WTC11 (cell line): Measurements from ENCODE around the gene KHK. TPM values are rescaled to one million over a fixed set of nuclear protein-coding genes. Genes with fewer than 3 reads are reported as not detected.

Experiments
- ATAC-seq: fragments of 200-7000 bp; cut with Tn5 transposase; 2 replicates; pipeline ENCODE4 v1.10.0; 2021; ENCODE audit warnings: mild to moderate bottlenecking, moderate library complexity
- CTCF ChIA-PET: fragments of 300-600 bp; sonication (Branson Sonifier 250); formaldehyde crosslinking; loops from one replicate; lab custom pipeline; 2021; ENCODE audit warnings: antibody characterized with exemption; lab: Charles Lee
- POLR2A ChIA-PET: fragments of 350-600 bp; sonication (Branson Sonifier 250); formaldehyde crosslinking; loops from one replicate; lab custom pipeline; 2021; ENCODE audit warnings: antibody characterized with exemption; lab: Charles Lee
- DNase-seq: peaks from one replicate; pipeline ENCODE4 v3.0.0; 2021; ENCODE audit warnings: low spot score
- H3K27ac Mint-ChIP-seq: 2 replicates; pipeline ENCODE4 v1.8.0; 2021; ENCODE audit warnings: mixed read lengths
- H3K27me3 Mint-ChIP-seq: 2 replicates; pipeline ENCODE4 v1.8.0; 2021; ENCODE audit warnings: low read depth, mild to moderate bottlenecking, moderate library complexity, mixed read lengths
- H3K36me3 Mint-ChIP-seq: 2 replicates; pipeline ENCODE4 v1.8.0; 2021; ENCODE audit warnings: mixed read lengths
- H3K4me1 Mint-ChIP-seq: 2 replicates; pipeline ENCODE4 v1.8.0; 2022; ENCODE audit warnings: mixed read lengths
- H3K4me3 Mint-ChIP-seq: 2 replicates; pipeline ENCODE4 v1.8.0; 2021; ENCODE audit warnings: mild to moderate bottlenecking, moderate library complexity, mixed read lengths
- H3K9me3 Mint-ChIP-seq: 2 replicates; pipeline ENCODE4 v1.8.0; 2021; ENCODE audit warnings: mixed read lengths
- E2F1 ChIP-seq: sonication (generic); formaldehyde crosslinking; IDR thresholded peaks from 2 replicates; pipeline ENCODE4 v1.8.0; 2022; ENCODE audit warnings: mild to moderate bottlenecking, missing genetic modification reagents
- ELF4 ChIP-seq: sonication (generic); formaldehyde crosslinking; IDR thresholded peaks from 2 replicates; pipeline ENCODE4 v1.8.1; 2022; ENCODE audit warnings: low read depth, mild to moderate bottlenecking, moderate library complexity, missing genetic modification reagents
- ETV6 ChIP-seq: sonication (generic); formaldehyde crosslinking; IDR thresholded peaks from 2 replicates; pipeline ENCODE4 v1.8.1; 2022; ENCODE audit warnings: mild to moderate bottlenecking, missing genetic modification reagents
- FOXJ3 ChIP-seq: sonication (generic); formaldehyde crosslinking; IDR thresholded peaks from 2 replicates; pipeline ENCODE4 v1.9.0; 2021; ENCODE audit warnings: missing genetic modification reagents, mild to moderate bottlenecking, borderline replicate concordance
- GABPB1 ChIP-seq: sonication (generic); formaldehyde crosslinking; IDR thresholded peaks from 2 replicates; pipeline ENCODE4 v1.8.1; 2023; ENCODE audit warnings: mild to moderate bottlenecking, missing genetic modification reagents
- HMGA2 ChIP-seq: fragments of 250-450 bp; sonication (Bioruptor Pico); IDR thresholded peaks from 2 replicates; pipeline ENCODE4 v1.4.0; 2021; ENCODE audit warnings: mild to moderate bottlenecking, moderate library complexity
- MAX ChIP-seq: sonication (generic); formaldehyde crosslinking; IDR thresholded peaks from 2 replicates; pipeline ENCODE4 v1.8.0; 2022; ENCODE audit warnings: mild to moderate bottlenecking, missing genetic modification reagents
- MLX ChIP-seq: sonication (generic); formaldehyde crosslinking; IDR thresholded peaks from 2 replicates; pipeline ENCODE4 v1.8.1; 2023; ENCODE audit warnings: mild to moderate bottlenecking, missing genetic modification reagents, moderate library complexity
- NR1H2 ChIP-seq: sonication (generic); formaldehyde crosslinking; IDR thresholded peaks from 2 replicates; pipeline ENCODE4 v1.9.0; 2021; ENCODE audit warnings: mild to moderate bottlenecking, moderate library complexity, missing genetic modification reagents
- NR2C2 ChIP-seq: sonication (generic); formaldehyde crosslinking; IDR thresholded peaks from 2 replicates; pipeline ENCODE4 v1.8.0; 2022; ENCODE audit warnings: mild to moderate bottlenecking, missing genetic modification reagents
- PRRX2 ChIP-seq: fragments of 250-450 bp; sonication (Bioruptor Pico); IDR thresholded peaks from 2 replicates; pipeline ENCODE4 v1.8.0; 2021; ENCODE audit warnings: mild to moderate bottlenecking
- SMAD3 ChIP-seq: sonication (generic); formaldehyde crosslinking; IDR thresholded peaks from 2 replicates; pipeline ENCODE4 v1.8.0; 2022; ENCODE audit warnings: missing genetic modification reagents, mild to moderate bottlenecking, borderline replicate concordance
- TEAD1 ChIP-seq: sonication (generic); formaldehyde crosslinking; IDR thresholded peaks from 2 replicates; pipeline ENCODE4 v1.8.0; 2022; ENCODE audit warnings: mild to moderate bottlenecking, missing genetic modification reagents
- TEAD4 ChIP-seq: sonication (generic); formaldehyde crosslinking; IDR thresholded peaks from 2 replicates; pipeline ENCODE4 v1.8.0; 2022; ENCODE audit warnings: mild to moderate bottlenecking, missing genetic modification reagents
- ZNF263 ChIP-seq: sonication (generic); formaldehyde crosslinking; IDR thresholded peaks from 2 replicates; pipeline ENCODE4 v1.8.1; 2022; ENCODE audit warnings: low read depth, mild to moderate bottlenecking, moderate library complexity, missing genetic modification reagents
- ZNF425 ChIP-seq: fragments of 250-450 bp; sonication (Bioruptor Pico); conservative IDR thresholded peaks from 2 replicates; pipeline ENCODE4 v1.9.0; 2021; ENCODE audit warnings: mild to moderate bottlenecking
- ZSCAN18 ChIP-seq: fragments of 250-450 bp; sonication (Bioruptor Pico); IDR thresholded peaks from 2 replicates; pipeline ENCODE4 v2.1.2; 2022; ENCODE audit warnings: mild to moderate bottlenecking, moderate library complexity
- total RNA-seq: library from RNA; stranded (reverse); gene quantifications from 3 replicates; pipeline ENCODE4 v1.2.3, GENCODE V29; 2021
- TF ChIP-seq, protein P1 (sequence below): sonication (generic); formaldehyde crosslinking; IDR thresholded peaks from 2 replicates; pipeline ENCODE4 v1.8.0; 2023; ENCODE audit warnings: missing genetic modification reagents, mild to moderate bottlenecking, borderline replicate concordance
- TF ChIP-seq, protein P2 (sequence below): sonication (generic); formaldehyde crosslinking; IDR thresholded peaks from 2 replicates; pipeline ENCODE4 v1.8.0; 2022; ENCODE audit warnings: mild to moderate bottlenecking, missing genetic modification reagents
- TF ChIP-seq, protein P3 (sequence below): sonication (generic); formaldehyde crosslinking; IDR thresholded peaks from 2 replicates; pipeline ENCODE4 v1.8.1; 2023; ENCODE audit warnings: mild to moderate bottlenecking, moderate library complexity, missing genetic modification reagents

The KHK gene
- total RNA-seq, 1 experiment from 2014 or later = 17.4 TPM

GRCh38 chr2:27095427-27095744, 8.8 kb downstream of the KHK start (continued):
- TF ChIP-seq, protein P1, sequence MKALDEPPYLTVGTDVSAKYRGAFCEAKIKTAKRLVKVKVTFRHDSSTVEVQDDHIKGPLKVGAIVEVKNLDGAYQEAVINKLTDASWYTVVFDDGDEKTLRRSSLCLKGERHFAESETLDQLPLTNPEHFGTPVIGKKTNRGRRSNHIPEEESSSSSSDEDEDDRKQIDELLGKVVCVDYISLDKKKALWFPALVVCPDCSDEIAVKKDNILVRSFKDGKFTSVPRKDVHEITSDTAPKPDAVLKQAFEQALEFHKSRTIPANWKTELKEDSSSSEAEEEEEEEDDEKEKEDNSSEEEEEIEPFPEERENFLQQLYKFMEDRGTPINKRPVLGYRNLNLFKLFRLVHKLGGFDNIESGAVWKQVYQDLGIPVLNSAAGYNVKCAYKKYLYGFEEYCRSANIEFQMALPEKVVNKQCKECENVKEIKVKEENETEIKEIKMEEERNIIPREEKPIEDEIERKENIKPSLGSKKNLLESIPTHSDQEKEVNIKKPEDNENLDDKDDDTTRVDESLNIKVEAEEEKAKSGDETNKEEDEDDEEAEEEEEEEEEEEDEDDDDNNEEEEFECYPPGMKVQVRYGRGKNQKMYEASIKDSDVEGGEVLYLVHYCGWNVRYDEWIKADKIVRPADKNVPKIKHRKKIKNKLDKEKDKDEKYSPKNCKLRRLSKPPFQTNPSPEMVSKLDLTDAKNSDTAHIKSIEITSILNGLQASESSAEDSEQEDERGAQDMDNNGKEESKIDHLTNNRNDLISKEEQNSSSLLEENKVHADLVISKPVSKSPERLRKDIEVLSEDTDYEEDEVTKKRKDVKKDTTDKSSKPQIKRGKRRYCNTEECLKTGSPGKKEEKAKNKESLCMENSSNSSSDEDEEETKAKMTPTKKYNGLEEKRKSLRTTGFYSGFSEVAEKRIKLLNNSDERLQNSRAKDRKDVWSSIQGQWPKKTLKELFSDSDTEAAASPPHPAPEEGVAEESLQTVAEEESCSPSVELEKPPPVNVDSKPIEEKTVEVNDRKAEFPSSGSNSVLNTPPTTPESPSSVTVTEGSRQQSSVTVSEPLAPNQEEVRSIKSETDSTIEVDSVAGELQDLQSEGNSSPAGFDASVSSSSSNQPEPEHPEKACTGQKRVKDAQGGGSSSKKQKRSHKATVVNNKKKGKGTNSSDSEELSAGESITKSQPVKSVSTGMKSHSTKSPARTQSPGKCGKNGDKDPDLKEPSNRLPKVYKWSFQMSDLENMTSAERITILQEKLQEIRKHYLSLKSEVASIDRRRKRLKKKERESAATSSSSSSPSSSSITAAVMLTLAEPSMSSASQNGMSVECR (CRISPR knock-in tag) = no peak
- TF ChIP-seq NR1H2 (CRISPR knock-in tag) (no peak), ETV6 (CRISPR knock-in tag) (no peak)

- H3K4me1 Mint-ChIP-seq = peaks cover 6% of the 10 kb centered on the region
- peak overlapping the region; percentile 68; the same call in 1 of the 2 replicates for H3K27ac Mint-ChIP-seq
- ChIA-PET CTCF (interaction anchor here (0.6 to 3.1 kb wide), 8 partner anchors 38 to 207 kb away, joined by 3 to 22 read pairs (median 4); partner anchors contain the start of gene PREB), POLR2A (interaction anchor here (0.5 kb wide), 1 partner anchor 18 kb away, joined by 4 read pairs; no protein-coding TSS in a partner anchor)
- peak; percentile 59 for DNase-seq
- no peaks in the 10 kb centered on the region for H3K36me3 Mint-ChIP-seq
- H3K4me3 Mint-ChIP-seq = peak overlapping the region; percentile 58
- no peaks in the 10 kb centered on the region for H3K9me3 Mint-ChIP-seq
- H3K27me3 Mint-ChIP-seq = no peaks in the 10 kb centered on the region
- peak; percentile 87 for ATAC-seq
- no peak for TF ChIP-seq TEAD4 (CRISPR knock-in tag)
- TF ChIP-seq FOXJ3 (CRISPR knock-in tag) = no peak
- no peak for TF ChIP-seq E2F1 (CRISPR knock-in tag)
- TF ChIP-seq, protein P2, sequence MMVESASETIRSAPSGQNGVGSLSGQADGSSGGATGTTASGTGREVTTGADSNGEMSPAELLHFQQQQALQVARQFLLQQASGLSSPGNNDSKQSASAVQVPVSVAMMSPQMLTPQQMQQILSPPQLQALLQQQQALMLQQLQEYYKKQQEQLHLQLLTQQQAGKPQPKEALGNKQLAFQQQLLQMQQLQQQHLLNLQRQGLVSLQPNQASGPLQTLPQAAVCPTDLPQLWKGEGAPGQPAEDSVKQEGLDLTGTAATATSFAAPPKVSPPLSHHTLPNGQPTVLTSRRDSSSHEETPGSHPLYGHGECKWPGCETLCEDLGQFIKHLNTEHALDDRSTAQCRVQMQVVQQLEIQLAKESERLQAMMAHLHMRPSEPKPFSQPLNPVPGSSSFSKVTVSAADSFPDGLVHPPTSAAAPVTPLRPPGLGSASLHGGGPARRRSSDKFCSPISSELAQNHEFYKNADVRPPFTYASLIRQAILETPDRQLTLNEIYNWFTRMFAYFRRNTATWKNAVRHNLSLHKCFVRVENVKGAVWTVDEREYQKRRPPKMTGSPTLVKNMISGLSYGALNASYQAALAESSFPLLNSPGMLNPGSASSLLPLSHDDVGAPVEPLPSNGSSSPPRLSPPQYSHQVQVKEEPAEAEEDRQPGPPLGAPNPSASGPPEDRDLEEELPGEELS (CRISPR knock-in tag) = no peak
- 0 out of 2 replicates have a peak, but pooled peaks have one; percentile 33 for TF ChIP-seq MAX (CRISPR knock-in tag)
- no peak for TF ChIP-seq ZNF263 (CRISPR knock-in tag)
- no peak for TF ChIP-seq HMGA2 (CRISPR knock-in tag)
- no peak for TF ChIP-seq NR2C2
- TF ChIP-seq ELF4 (CRISPR knock-in tag) = no peak
- TF ChIP-seq SMAD3 = no peak
- TF ChIP-seq ZNF425 (CRISPR knock-in tag) = no peak
- TF ChIP-seq ZSCAN18 (CRISPR knock-in tag) = no peak
- TF ChIP-seq ETV6 (CRISPR knock-in tag) = peak; percentile 27; the same call in 1 of the 2 replicates
- TF ChIP-seq, protein P3, sequence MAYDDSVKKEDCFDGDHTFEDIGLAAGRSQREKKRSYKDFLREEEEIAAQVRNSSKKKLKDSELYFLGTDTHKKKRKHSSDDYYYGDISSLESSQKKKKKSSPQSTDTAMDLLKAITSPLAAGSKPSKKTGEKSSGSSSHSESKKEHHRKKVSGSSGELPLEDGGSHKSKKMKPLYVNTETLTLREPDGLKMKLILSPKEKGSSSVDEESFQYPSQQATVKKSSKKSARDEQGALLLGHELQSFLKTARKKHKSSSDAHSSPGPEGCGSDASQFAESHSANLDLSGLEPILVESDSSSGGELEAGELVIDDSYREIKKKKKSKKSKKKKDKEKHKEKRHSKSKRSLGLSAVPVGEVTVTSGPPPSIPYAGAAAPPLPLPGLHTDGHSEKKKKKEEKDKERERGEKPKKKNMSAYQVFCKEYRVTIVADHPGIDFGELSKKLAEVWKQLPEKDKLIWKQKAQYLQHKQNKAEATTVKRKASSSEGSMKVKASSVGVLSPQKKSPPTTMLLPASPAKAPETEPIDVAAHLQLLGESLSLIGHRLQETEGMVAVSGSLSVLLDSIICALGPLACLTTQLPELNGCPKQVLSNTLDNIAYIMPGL (CRISPR knock-in tag) = no peak
- TF ChIP-seq NR1H2 (CRISPR knock-in tag) = no peak
- no peak for TF ChIP-seq PRRX2 (CRISPR knock-in tag)
- TF ChIP-seq GABPB1 (CRISPR knock-in tag) = peak; percentile 89
- no peak for TF ChIP-seq TEAD1 (CRISPR knock-in tag)
- TF ChIP-seq MLX (CRISPR knock-in tag) = no peak
These were observed 9.4 kb downstream of the KHK start for GRCh38 chr2:27095745-27096651.
